ENCODE results near the gene ZNF534. TPM values are rescaled to one million over a fixed set of nuclear protein-coding genes. Genes with fewer than 3 reads are reported as not detected.

The ZNF534 gene
- total and polyA plus RNA-seq, 2 of the 8 experiments (the other 6 are each of a cell fraction or from before 2014, with no cell fraction given) = not detected

DNA sequence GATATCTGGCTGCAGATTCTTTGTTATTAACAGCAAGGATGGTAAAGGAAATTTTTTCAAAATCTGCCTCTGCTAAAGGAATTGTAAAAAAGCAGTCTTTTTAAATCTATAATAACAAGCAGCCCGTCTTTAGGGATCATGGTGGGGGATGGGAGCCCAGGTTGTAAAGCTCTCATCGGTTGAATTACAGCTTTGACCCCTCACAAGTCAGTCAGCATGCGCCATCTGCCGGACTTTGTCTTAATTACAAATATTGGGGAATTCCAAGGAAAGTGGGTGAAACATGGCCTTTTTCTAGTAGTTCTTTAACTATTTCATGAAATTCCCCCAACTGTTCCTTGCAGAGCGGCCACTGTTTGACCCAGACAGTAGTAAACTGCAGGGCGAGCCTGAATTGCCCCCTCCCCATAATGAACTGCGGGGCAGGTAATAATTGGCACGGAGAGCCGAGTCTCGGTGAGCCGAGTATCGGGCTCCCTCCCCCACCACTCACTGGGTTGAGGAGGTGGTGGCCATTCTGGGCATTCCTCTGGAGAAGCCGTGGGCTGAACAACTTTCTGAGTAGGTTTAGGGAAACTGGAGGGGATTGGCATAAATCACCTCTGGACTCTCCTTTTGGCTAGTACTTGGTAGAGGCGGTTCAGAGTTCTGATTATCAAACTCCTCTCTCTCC, 36.0 kb downstream of the ZNF534 start:
- Histone ChIP-seq H3K27ac (ENCODE audit: low read depth, low read length) (no peak overlapping the region), H4K20me1 (replicated peaks in 1 of 2; ENCODE audit: control insufficient read depth in 1 of 2, insufficient read depth in 2 of 2, low read length in 2 of 2) (no peaks in the 10 kb centered on the region), H2BK12ac (ENCODE audit: low read depth, low read length) (no peak overlapping the region; the same call in 1 of the 2 replicates), H2BK120ac (replicated peaks; ENCODE audit: low read depth, low read length) (no peak overlapping the region), H2BK20ac (ENCODE audit: low read length) (no peak overlapping the region), H3K79me2 (ENCODE audit: control insufficient read depth in 1 of 2, insufficient read depth in 2 of 2, low read length in 2 of 2) (no peaks in the 10 kb centered on the region), H3K4me3 (ENCODE audit: extremely low read depth in 1 of 4, insufficient read depth in 2 of 4, low read depth in 3 of 4, low read length in 4 of 4) (no peak overlapping the region), H3K27me3 (replicated peaks in 1 of 4; ENCODE audit: control insufficient read depth in 3 of 4, extremely low read depth in 1 of 4, insufficient read depth in 3 of 4, low read length in 3 of 4) (no peaks in the 10 kb centered on the region), H3K23ac (ENCODE audit: insufficient read length) (no peak overlapping the region), H4K91ac (replicated peaks; ENCODE audit: insufficient read length, low read length) (no peak overlapping the region), H3K23me2 (ENCODE audit: low read depth, low read length) (no peaks in the 10 kb centered on the region), H2BK15ac (ENCODE audit: low read length) (no peak overlapping the region), H2AFZ (ENCODE audit: low read length) (no peak overlapping the region; the same call in 1 of the 2 replicates), H3K36me3 (ENCODE audit: control insufficient read depth in 2 of 4, insufficient read depth in 4 of 4, low read length in 3 of 4) (no peaks in the 10 kb centered on the region; a peak in 1 of 8 replicates), H3K14ac (ENCODE audit: insufficient read length) (no peak overlapping the region), H3K79me1 (ENCODE audit: low read depth, low read length) (no peaks in the 10 kb centered on the region), H3K4me1 (replicated peaks in 1 of 4; ENCODE audit: control insufficient read depth in 3 of 4, insufficient read depth in 4 of 4, low read length in 3 of 4) (peaks cover 0 to 2% (median 0%) of the 10 kb centered on the region in 4 experiments; a peak in 1 of 7 replicates), H3K9me3 (ENCODE audit: insufficient read depth in 2 of 2, low read depth in 1 of 2, low read length in 1 of 2) (peaks cover 46 to 49% of the 10 kb centered on the region in 2 experiments), H2AK5ac (ENCODE audit: low read depth, low read length) (no peak overlapping the region), H3K4me2 (ENCODE audit: insufficient read depth in 1 of 2, low read depth in 2 of 2, low read length in 2 of 2) (peak overlapping the region in 1 of 2 experiments; percentile 13; a peak in 1 of 4 replicates), H3K18ac (ENCODE audit: extremely low read depth, low read length) (no peak overlapping the region), H4K5ac (ENCODE audit: insufficient read length, low read depth, low read length) (no peak overlapping the region), H4K8ac (ENCODE audit: extremely low read depth, insufficient read depth, low read length) (no peak overlapping the region; the same call in 1 of the 2 replicates), H3K9ac (replicated peaks in 1 of 4; ENCODE audit: extremely low read depth in 1 of 4, low read depth in 3 of 4, low read length in 3 of 4) (no peak overlapping the region), H3K56ac (replicated peaks; ENCODE audit: insufficient read length, low read depth, low read length) (no peak overlapping the region), H2BK5ac (ENCODE audit: low read depth, low read length) (no peak overlapping the region), H3K4ac (replicated peaks; ENCODE audit: insufficient read length, low read depth, low read length) (no peak overlapping the region)
- FAIRE-seq = peak; percentile 88
- 61% methylated on average over 14 of the region's 14 CpGs; no CpG with 5 or more reads in 1 of the 2 experiments for WGBS, 2 experiments (ENCODE audit: extremely low coverage in 1 of 2, insufficient coverage in 1 of 2, insufficient read length in 1 of 2, insufficient replicate concordance in 2 of 2, low coverage in 1 of 2, low lambda C conversion rate in 2 of 2, missing lambda C conversion rate in 1 of 2)
- CTCF ChIA-PET (ENCODE audit: partially characterized antibody) = interaction anchor here (0.7 to 1.8 kb wide), 12 partner anchors 9 to 217 kb away, joined by 3 to 7 read pairs (median 4); partner anchors contain the start of genes ZNF528 and ZNF880
- POLR2A ChIA-PET (ENCODE audit: partially characterized antibody) = interaction anchor here (0.7 to 2.2 kb wide), 4 partner anchors 11 to 113 kb away, joined by 3 to 13 read pairs (median 5); partner anchors contain the start of gene ZNF578
- peak in 1 of 2 experiments; percentile 59 for DNase-seq (ENCODE audit: low read depth in 1 of 2, low spot score in 2 of 2)
- no peak for TF ChIP-seq RBBP5 (IDR thresholded peaks at IDR 0.05; ENCODE audit: borderline replicate concordance, low read depth, low read length)
- TF ChIP-seq RNF2 (IDR thresholded peaks at IDR 0.05; ENCODE audit: borderline replicate concordance, low read depth, low read length, missing control alignments, poor library complexity, severe bottlenecking) = no peak
- TF ChIP-seq, protein P1, sequence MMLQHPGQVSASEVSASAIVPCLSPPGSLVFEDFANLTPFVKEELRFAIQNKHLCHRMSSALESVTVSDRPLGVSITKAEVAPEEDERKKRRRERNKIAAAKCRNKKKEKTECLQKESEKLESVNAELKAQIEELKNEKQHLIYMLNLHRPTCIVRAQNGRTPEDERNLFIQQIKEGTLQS (IDR thresholded peaks at IDR 0.05; ENCODE audit: insufficient read depth, low read depth, low read length) = no peak
- no peak for TF ChIP-seq SIRT6 (IDR thresholded peaks at IDR 0.05; ENCODE audit: low read length)
- TF ChIP-seq KDM4A (IDR thresholded peaks at IDR 0.05; ENCODE audit: low read depth, low read length, severe bottlenecking) = no peak
- no peak for TF ChIP-seq SP4 (IDR thresholded peaks at IDR 0.05; ENCODE audit: low read length)
- TF ChIP-seq, protein P2, sequence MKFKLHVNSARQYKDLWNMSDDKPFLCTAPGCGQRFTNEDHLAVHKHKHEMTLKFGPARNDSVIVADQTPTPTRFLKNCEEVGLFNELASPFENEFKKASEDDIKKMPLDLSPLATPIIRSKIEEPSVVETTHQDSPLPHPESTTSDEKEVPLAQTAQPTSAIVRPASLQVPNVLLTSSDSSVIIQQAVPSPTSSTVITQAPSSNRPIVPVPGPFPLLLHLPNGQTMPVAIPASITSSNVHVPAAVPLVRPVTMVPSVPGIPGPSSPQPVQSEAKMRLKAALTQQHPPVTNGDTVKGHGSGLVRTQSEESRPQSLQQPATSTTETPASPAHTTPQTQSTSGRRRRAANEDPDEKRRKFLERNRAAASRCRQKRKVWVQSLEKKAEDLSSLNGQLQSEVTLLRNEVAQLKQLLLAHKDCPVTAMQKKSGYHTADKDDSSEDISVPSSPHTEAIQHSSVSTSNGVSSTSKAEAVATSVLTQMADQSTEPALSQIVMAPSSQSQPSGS (IDR thresholded peaks at IDR 0.05; ENCODE audit: low read length) = no peak
- TF ChIP-seq ASH2L (IDR thresholded peaks at IDR 0.05; ENCODE audit: low read length) = no peak
- TF ChIP-seq TEAD4 (IDR thresholded peaks at IDR 0.05; ENCODE audit: low read depth, low read length) = peak; percentile 43; the same call in 1 of the 2 replicates

All from H1 (cell line).